Psoas muscle (tissue), 8 donors: ENCODE results near the gene CNST. TPM values are rescaled to one million over a fixed set of nuclear protein-coding genes. Genes with fewer than 3 reads are reported as not detected.

Experiments used
- ATAC-seq, 4 donors: fragments of 200-7000 bp; cut with Tn5 transposase; one replicate each; pipeline ENCODE4 v1.9.1; 2020; ENCODE audit warnings: moderate library complexity in 3 of 4, mild to moderate bottlenecking in 2 of 4
- DNase-seq, 2 donors: peaks; one replicate each; pipeline ENCODE4 v3.0.0-alpha.2; 2020
- H3K27ac ChIP-seq: fragments of 200-600 bp; one replicate; pipeline ENCODE4 v1.8.0; 2022
- H3K27me3 ChIP-seq, 3 donors: fragments of 200-600 bp in 1 of 3; one replicate each; pipeline versions ENCODE4 v1.6.1 to v1.8.0; 2013 to 2022; ENCODE audit warnings: low read length in 2 of 3, mild to moderate bottlenecking in 2 of 3, moderate library complexity in 1 of 3; ENCODE audit not compliant: insufficient read depth in 3 of 3
- H3K36me3 ChIP-seq, 2 donors: fragments of 200-600 bp in 1 of 2; one replicate each; pipeline versions ENCODE4 v1.6.1 to v1.8.0; 2013 to 2022; ENCODE audit warnings: low read depth in 1 of 2, mild to moderate bottlenecking in 1 of 2, moderate library complexity in 1 of 2; ENCODE audit not compliant: insufficient read depth in 1 of 2
- H3K4me1 ChIP-seq: fragments of 200-600 bp; one replicate; pipeline ENCODE4 v1.8.0; 2022
- H3K4me3 ChIP-seq: fragments of 200-600 bp; one replicate; pipeline ENCODE4 v1.8.0; 2022; ENCODE audit warnings: mild to moderate bottlenecking
- H3K9me3 ChIP-seq: fragments of 200-600 bp; one replicate; pipeline ENCODE4 v1.8.0; 2022
- WGBS, 3 donors: extraction: QIAGEN DNeasy Blood & Tissue Kit; methylation state at CpG; one replicate each; pipeline versions ENCODE4 v1.1.6 to v1.1.7; 2013; 5-methylcytosine and 5-hydroxymethylcytosine counted together
- intact Hi-C, 2 donors: fragments of 100-400 bp; cut with DNase I; formaldehyde crosslinking; loops; one replicate each; pipeline versions ENCODE4 v1.11.0 to v1.14.2; 2022
- polyA plus RNA-seq, 3 donors: library from polyadenylated mRNA; stranded (reverse); fragments of 200-250 nt; gene quantifications; one replicate each; pipeline ENCODE4 v1.2.3, GENCODE V29; 2013
- total RNA-seq, 4 donors: library from RNA; stranded (reverse); fragmentation: NEBNext Ultra II Directional in 2 of 4; extraction: Animal tissue kit (Norgen Biotek cat#: 25700) in 2 of 4; gene quantifications; one replicate each; pipeline versions ENCODE4 v1.2.1 to v1.2.4, GENCODE V29; 2021 to 2023
- TF ChIP-seq, protein P1 (sequence below): fragments of 200-600 bp; IDR thresholded peaks from one replicate; pipeline ENCODE4 v1.8.0; 2022; ENCODE audit warnings: antibody characterized with exemption
- donor health status: healthy with polysubstance abuse.
- donor health status: DM: no; HTN: no; CAD: no; lungs with moderate emphysema.
- donor health status: Bipolar disorder and iron deficiency.
- donor health status: healthy.
- donor health status: DM: yes; HTN: yes; CAD: no.
- donor health status: DM: no; HTN: no; CAD: no.
- donor health status: DM: no; HTN: no; CAD: no.
- donor health status: DM: yes; HTN: yes; CAD: no.

Gene CNST
- total and polyA plus RNA-seq, 7 donors, result 9.7 to 64.8 (median 19.5) TPM

- no peak for ATAC-seq
- DNase-seq, result no peak
- H3K4me3 ChIP-seq, result no peak overlapping the region
- intact Hi-C loops, result no loop called here
- peaks cover 3 to 52% of the 10 kb centered on the region in 2 donors for H3K36me3 ChIP-seq
- no peaks in the 10 kb centered on the region for H3K9me3 ChIP-seq
- TF ChIP-seq, protein P1, sequence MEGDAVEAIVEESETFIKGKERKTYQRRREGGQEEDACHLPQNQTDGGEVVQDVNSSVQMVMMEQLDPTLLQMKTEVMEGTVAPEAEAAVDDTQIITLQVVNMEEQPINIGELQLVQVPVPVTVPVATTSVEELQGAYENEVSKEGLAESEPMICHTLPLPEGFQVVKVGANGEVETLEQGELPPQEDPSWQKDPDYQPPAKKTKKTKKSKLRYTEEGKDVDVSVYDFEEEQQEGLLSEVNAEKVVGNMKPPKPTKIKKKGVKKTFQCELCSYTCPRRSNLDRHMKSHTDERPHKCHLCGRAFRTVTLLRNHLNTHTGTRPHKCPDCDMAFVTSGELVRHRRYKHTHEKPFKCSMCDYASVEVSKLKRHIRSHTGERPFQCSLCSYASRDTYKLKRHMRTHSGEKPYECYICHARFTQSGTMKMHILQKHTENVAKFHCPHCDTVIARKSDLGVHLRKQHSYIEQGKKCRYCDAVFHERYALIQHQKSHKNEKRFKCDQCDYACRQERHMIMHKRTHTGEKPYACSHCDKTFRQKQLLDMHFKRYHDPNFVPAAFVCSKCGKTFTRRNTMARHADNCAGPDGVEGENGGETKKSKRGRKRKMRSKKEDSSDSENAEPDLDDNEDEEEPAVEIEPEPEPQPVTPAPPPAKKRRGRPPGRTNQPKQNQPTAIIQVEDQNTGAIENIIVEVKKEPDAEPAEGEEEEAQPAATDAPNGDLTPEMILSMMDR, result no peak
- no peaks in the 10 kb centered on the region for H3K4me1 ChIP-seq
- no peak overlapping the region for H3K27ac ChIP-seq
- no peaks in the 10 kb centered on the region for H3K27me3 ChIP-seq
- 63 to 88% (median 74%) methylated on average over 5 of the region's 5 CpGs for WGBS, 3 donors
Measured at GRCh38 chr1:246624091-246624490, 57.8 kb downstream of the CNST start.

DNA sequence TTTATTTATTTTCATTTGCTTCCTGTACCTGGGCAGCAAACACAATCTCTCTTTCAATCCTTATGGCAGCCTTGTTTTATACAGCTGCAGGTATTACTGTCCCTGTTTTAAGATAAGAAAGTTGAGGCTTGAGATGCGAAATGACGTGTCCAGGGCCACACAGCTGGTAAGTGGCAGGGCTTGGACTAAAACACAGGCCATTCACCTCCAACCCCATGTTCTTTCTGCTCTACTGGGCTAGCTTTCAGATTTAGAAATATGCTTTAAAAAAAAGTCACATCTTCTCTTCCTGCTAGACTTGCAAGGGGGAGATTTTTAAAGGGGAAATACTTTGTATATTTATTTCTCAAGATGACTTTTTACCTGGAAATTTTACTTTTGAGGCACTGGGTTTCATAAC is 62.8 kb downstream of the CNST start:
- ATAC-seq, result no peak
- H3K27ac ChIP-seq, result no peak overlapping the region
- no peaks in the 10 kb centered on the region for H3K4me1 ChIP-seq
- no peaks in the 10 kb centered on the region for H3K9me3 ChIP-seq
- no peak for DNase-seq
- H3K36me3 ChIP-seq, result peaks cover 0 to 41% of the 10 kb centered on the region in 2 donors
- intact Hi-C loops, result no loop called here
- 92 to 94% (median 93%) methylated on average over 2 of the region's 2 CpGs for WGBS, 3 donors
- TF ChIP-seq, protein P1, result no peak
- H3K27me3 ChIP-seq, result no peaks in the 10 kb centered on the region
- H3K4me3 ChIP-seq, result no peak overlapping the region

DNA sequence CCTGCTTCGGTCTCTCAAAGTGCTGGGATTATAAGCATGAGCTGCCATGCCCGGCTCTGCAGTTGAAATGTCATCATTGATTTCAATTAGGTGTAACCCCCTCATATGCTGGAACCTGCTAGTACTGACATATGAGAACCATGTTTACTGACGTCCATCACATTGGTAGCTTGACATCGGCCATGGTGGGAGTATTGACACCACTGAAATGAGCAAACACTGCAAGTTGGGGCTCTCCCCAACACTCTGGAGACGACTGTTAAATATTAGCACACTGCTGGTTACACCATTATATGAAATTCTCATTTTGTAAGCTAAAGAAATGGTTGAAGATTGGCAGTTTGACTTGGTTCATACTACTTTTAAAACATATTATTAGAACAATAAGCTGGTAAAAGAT is 63.7 kb downstream of the CNST start:
- TF ChIP-seq, protein P1, result no peak
- H3K4me1 ChIP-seq, result no peaks in the 10 kb centered on the region
- no peak overlapping the region for H3K27ac ChIP-seq
- WGBS, 3 donors, result 87 to 97% (median 94%) methylated on average over 5 of the region's 5 CpGs
- ATAC-seq, result no peak
- no peak for DNase-seq
- no peaks in the 10 kb centered on the region for H3K27me3 ChIP-seq
- no peak overlapping the region for H3K4me3 ChIP-seq
- peaks cover 0 to 39% of the 10 kb centered on the region in 2 donors for H3K36me3 ChIP-seq
- H3K9me3 ChIP-seq, result no peaks in the 10 kb centered on the region
- intact Hi-C loops, result no loop called here

- H3K4me1 ChIP-seq, result no peaks in the 10 kb centered on the region
- DNase-seq, result no peak
- TF ChIP-seq, protein P1, result no peak
- H3K9me3 ChIP-seq, result no peaks in the 10 kb centered on the region
- H3K36me3 ChIP-seq, result peaks cover 0 to 38% of the 10 kb centered on the region in 2 donors
- intact Hi-C loops, result no loop called here
- H3K27me3 ChIP-seq, result no peaks in the 10 kb centered on the region
- no peak overlapping the region for H3K4me3 ChIP-seq
- H3K27ac ChIP-seq, result no peak overlapping the region
- 82 to 91% (median 87%) methylated on average over 1 of the region's 1 CpG for WGBS, 3 donors
- ATAC-seq, result no peak
Measured at GRCh38 chr1:246631426-246631825, 65.2 kb downstream of the CNST start.
